Pons (tissue), 1 donor: Measurements from ENCODE around the gene EFHC2.

Source experiments
- DNase-seq: peaks from one replicate; pipeline ENCODE4 v3.0.0-alpha.2; 2016; ENCODE audit warnings: low spot score

Gene EFHC2, protein sequence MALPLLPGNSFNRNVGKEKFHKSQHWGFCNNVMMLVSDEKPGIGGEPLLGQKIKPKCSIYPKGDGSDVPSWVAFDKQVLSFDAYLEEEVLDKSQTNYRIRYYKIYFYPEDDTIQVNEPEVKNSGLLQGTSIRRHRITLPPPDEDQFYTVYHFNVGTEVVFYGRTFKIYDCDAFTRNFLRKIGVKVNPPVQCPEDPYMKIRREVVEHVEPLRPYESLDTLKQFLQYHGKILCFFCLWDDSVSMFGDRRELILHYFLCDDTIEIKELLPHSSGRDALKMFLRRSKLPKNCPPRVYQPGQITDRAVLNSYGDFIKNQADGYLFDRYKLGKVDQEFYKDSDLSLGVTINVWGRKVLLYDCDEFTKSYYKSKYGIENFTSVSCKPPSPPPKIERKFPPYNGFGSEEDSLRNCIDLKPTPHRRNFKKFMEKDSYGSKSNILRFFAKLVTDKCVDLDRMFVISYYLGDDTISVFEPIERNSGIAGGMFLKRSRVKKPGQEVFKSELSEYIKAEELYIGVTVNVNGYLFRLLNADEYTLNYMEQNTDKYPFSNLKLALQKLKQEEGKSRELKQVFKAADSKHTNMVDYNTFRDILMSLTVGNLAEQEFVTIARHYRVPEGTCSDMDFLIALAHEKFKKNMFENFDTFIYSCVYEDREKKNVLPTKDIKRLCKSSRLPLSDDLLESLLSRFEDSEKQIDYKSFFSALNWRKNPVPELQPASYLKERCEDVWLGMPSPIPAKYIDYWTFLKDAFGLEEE

DNA sequence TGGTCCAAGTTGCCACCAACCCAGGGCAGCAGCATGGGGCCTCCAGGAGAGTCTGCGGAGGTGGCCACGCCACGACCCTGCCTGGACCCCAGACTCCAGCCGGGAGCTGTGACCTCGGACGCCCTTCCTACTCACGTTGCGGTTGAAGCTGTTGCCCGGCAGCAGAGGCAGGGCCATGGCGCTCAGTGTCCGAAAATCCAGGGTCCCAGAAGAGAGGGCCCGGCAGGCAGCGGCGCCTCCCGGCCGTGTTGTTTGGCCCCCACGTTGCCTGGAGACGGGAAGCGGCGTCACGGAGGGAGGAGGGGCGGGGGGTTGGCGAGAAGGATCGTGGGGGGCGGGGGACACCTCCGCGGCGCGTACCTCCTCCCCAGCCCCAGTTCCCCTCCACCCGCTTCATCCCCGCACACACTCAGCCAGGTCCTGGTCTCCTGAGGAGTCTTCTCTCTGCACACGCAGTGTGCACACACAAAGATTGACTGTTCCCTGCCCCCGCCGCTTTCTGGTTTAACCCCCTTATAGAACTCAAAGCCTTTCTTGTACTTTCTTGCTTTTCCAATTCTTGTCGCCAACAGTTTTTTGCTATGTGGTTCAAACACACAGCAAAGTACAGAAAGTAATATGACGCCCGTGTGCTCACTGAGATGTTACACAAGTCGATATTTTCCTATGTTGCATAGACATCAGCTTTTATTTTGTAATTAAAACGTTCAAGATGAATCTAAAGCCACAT, at the start of gene EFHC2:
Gene EFHC2, minus strand, starts transcription at position 261 of the 730 bp plus-strand sequence. Its CDS starts 84 bp downstream, at position 177.
- DNase-seq = no peak

- peak; percentile 11 for DNase-seq
Measured at GRCh38 chrX:44392767-44393166, 49.3 kb upstream of the EFHC2 start.

DNA sequence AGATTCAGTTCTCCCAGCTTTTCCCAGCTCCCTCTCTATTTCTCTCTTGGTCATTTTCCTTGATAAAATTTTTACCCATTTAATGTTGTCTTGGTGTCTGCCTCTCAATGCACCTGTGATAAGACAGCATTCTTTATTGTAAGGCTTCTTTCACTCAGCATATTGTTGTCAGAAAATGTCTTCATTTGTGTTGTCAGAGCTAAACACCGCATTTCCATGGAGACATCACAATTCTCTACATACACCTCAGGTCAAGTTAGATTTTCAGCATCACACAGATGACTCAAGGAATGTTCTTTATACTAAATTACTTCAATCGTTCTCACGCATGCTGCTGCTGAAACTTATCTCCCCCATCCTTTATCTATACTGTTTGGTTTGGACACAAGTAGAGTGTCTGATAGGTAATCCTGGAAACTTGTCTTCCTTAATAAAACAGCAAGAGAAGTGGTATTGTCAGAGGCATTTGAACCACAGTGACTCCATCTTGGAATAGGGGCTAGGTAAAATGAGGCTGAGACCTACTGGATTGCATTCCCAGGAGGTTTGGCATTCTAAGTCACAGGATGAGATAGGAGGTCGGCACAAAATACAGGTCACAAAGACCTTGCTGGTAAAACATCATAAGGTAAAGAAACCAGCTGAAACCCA, 41.3 kb upstream of the EFHC2 start:
- no peak for DNase-seq

GRCh38 chrX:44382871-44383270, 39.4 kb upstream of the EFHC2 start:
- DNase-seq = no peak

DNA sequence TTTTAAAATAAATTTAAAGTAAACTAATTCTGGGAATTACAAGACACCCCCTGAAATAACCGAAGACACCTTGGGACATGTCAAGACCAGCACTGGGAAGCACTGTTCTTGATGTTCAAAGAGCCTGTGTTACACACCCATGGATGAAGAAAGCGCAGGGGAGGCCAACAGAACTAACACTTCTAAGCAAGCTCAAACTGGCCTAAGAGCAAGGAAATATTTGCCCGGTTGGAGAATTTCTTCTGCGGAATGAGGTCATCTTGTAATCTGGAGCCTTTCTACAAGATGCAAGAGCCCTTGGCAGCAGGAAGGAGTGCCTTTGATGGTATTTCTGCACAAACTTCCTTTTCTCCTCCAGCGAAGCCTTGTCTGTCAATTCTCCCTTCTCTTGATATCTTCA, 9.3 kb upstream of the EFHC2 start:
- DNase-seq = no peak

DNA sequence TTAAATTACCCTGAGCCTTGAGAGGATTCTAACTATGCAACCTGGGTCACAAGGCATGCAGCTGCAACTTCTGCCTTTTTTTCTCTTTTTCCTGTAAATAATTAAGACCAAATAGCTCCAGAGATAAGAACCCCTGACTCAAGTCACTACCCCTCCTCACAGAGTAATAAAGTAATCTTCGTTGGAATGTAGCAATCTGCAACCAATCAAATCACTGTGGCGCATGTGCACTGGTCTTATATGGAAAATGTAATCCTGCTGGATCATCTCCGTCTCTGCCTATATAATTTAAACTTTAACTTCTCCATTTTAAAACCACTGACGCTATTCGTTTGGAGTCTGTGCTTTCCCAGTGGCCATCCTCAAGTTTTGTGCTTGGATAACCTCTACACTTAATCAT, 6.1 kb upstream of the EFHC2 start:
- no peak for DNase-seq

DNA sequence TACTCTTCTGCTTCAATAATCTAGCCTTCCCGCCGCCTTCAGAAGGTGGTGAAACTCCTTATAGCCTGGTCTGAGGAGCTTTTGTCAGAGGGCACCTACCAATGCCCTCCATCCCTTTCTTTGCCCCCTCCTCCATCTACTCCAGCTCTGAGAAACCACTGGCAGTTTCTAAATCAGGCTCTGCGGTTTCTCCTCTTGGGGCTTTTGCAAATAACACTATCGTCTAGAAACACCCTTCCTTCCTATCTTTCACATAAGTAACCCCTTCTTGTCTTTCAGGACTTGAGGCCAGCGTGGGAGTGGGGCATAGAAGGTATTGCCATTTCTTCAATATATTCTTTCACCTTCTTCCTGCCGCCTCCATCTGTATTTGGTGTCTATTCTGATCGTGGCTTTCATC, 1.2 kb upstream of the EFHC2 start:
- DNase-seq = no peak

DNA sequence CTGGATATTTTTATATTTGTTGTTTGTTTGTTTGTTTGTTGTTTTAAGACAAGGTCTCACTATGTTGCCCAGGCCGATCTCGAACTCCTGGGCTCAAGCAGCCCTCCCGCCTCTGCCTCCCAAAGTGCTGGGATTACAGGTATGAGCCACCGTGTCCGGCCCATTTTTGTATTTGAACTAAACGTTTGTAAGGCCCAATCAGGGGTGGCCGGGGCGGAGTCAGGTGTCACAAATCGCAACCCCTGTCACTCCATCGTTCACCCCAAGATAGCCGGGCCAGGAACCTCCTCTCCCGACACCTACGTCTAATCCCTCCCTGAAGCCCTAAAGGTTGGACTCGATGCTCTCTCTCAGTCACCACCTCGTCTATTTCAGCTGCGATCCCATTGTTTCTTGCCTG, 722 bp upstream of the EFHC2 start:
- no peak for DNase-seq

GRCh38 chrX:44342866-44343265, 606 bp downstream of the EFHC2 start:
- DNase-seq = no peak

DNA sequence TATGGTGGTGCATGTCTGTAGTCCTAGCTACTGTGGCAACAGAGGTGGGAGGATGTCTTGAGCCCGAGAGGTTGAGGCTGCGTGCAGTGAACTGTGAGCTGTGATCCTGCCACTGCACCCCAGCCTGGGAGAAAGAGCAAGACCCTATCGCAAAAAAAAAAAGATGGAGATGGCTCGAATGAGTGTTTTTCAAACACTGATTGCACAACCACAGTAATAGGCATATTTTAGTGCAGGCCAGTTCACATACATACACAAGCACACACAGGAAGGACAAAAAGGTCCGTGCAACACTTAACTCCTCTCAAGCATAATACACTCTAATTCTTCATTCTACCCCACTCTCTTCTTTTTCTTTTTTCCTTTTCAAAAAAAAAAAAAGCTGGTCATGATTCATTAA, 5.1 kb downstream of the EFHC2 start:
- no peak for DNase-seq

GRCh38 chrX:44332437-44332836, 11.0 kb downstream of the EFHC2 start:
- no peak for DNase-seq

DNA sequence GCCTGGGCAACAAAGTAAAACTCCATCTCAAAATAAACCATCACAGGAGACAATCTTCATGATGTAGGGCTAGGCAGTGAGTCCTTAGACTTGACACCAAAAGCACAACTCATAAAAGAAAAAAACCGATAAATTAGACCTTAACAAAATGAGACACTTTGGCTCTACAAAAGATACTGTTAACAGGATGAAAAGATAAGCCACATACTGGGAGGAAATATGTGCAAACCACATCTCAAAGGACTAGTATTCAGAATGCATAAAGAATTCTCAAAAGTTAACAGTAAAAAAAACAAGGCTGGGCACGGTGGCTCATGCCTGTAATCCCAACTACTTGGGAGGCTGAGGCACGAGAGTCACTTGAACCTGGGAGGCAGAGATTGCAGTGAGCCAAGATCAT, 13.2 kb downstream of the EFHC2 start:
- no peak for DNase-seq

GRCh38 chrX:44319550-44319949, 23.9 kb downstream of the EFHC2 start:
- no peak for DNase-seq

- no peak for DNase-seq
Measured at GRCh38 chrX:44317181-44317580, 26.3 kb downstream of the EFHC2 start.

GRCh38 chrX:44314808-44315207, 28.7 kb downstream of the EFHC2 start:
- no peak for DNase-seq

- DNase-seq = peak; percentile 24
Measured at GRCh38 chrX:44314259-44314734, 29.2 kb downstream of the EFHC2 start.

DNA sequence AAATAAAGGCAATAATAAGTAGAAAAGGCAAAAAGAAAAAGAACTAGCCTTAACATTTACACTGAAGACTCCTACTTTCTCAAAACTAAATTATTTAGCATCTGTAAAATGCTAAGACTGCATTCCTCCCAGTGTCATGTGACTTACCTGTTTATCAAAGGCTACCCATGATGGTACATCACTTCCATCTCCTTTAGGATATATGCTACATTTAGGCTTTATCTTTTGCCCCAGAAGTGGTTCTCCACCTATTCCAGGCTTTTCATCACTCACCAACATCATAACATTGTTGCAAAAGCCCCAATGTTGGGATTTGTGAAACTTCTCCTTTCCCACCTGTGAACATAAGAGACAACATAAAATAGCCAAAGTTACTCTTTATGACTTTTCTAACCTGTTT, 31.1 kb downstream of the EFHC2 start:
- no peak for DNase-seq

DNA sequence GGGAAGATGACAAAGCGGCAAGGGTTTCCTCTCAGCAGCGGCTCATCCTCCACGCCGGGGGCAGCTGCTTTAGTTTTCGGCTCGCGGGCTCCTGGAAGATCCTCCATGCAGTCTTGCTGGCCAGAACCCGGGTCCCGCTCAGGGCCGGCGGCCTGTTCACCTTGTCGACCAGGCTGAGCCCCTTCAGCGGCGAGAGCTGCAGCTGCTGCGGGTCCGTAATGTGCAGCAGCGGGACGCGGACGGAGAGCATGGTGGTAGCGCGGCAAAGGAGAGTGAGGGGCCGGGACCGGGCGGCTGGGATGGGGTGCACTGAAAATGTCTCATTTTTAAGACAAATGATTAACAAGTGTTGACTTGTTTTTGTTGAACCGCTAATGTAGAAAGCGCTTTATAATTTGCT, 33.2 kb downstream of the EFHC2 start:
- DNase-seq = no peak

DNA sequence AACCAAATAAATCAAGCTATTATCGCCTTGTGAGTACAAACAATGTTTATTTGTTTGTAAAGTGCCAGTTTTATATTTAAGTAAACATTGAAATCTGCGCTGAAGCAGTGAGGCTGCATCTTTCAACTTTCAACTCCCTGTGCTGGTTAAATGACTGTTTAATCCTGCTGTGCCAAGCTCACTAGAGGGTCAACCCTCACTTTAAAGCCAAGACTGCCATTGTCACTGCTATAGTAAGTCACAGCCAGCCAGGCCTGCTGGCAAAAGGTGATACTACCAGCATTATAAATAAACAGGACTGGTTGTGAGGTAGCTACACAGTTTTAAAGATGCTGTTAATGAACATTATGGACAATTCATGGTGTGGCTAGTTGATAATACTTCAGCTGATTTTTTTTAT, 34.6 kb downstream of the EFHC2 start:
- no peak for DNase-seq

DNA sequence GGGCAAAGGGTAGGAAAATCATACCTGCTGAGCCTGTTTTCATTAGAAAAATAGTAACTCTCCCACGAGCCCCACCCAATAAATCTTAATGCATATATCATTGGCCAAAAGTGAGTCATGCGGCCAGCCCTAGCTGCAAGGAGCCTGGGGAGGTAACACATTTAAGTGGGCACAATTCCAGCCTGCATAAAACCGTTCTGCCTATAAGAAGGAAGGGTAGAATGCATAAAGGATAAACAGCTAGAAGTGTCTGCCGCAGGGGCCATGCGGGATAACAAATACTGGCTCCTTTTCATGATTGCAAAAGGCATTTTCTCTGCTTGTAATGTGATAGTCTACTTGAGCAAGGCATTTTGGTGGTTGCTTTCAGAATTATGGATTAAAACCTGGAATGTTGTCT, 37.1 kb downstream of the EFHC2 start:
- no peak for DNase-seq

GRCh38 chrX:44305921-44306320, 37.6 kb downstream of the EFHC2 start:
- no peak for DNase-seq

DNA sequence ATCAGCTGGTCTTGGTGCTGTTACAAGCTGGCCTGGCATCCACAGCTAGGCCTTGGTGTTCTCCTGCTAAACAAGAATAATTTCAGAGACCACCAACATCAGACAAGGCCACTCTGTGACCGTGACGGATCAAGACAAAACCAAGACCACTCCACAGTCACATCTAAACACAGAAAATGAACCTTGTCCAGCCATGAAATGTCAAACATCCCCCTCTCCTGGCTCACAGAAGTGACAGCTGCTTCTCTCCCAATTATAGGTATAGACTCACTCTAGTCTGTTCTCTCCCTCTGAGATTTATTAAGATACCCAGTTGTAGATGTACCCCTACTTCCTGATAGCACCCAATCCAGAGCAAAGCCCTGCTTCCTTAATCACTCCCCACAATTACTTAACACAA, 40.4 kb downstream of the EFHC2 start:
- DNase-seq = no peak
